SJCRH30 (cell line): ENCODE results near the gene MRPL34. TPM values are rescaled to one million over a fixed set of nuclear protein-coding genes. Genes with fewer than 3 reads are reported as not detected.
A peak's percentile ranks its signal among the peaks of the same experiment; 100 is the strongest.
"Not testable (repeated sequence)": the region's sequence is repeated elsewhere in the genome, so short reads cannot be mapped to it uniquely, and the experiment has no call there.

Experiments
- DNase-seq, 2 experiments: peaks; one replicate each; pipeline ENCODE4 v3.0.0-alpha.2; 2015 to 2020
- H3K27ac ChIP-seq: fragments of 250-450 bp; sonication (Bioruptor Pico); 2 replicates; pipeline ENCODE4 v1.5.1; 2020; ENCODE audit warnings: mild to moderate bottlenecking, moderate library complexity
- H3K27me3 ChIP-seq: fragments of 250-450 bp; sonication (Bioruptor Pico); 2 replicates; pipeline ENCODE4 v1.5.1; 2020; ENCODE audit warnings: mild to moderate bottlenecking, moderate library complexity
- H3K36me3 ChIP-seq: fragments of 250-450 bp; sonication (Bioruptor Pico); 2 replicates; pipeline ENCODE4 v1.5.1; 2020; ENCODE audit warnings: mild to moderate bottlenecking, moderate library complexity
- H3K4me1 ChIP-seq: fragments of 250-450 bp; sonication (Bioruptor Pico); 2 replicates; pipeline ENCODE4 v1.5.1; 2020; ENCODE audit warnings: mild to moderate bottlenecking, moderate library complexity
- H3K4me3 ChIP-seq: fragments of 250-450 bp; sonication (Bioruptor Pico); 2 replicates; pipeline ENCODE4 v1.5.1; 2020; ENCODE audit warnings: mild to moderate bottlenecking, moderate library complexity
- H3K9me3 ChIP-seq: fragments of 250-450 bp; sonication (Bioruptor Pico); replicated peaks from 2 replicates; pipeline ENCODE4 v1.5.1; 2020; ENCODE audit warnings: mild to moderate bottlenecking, moderate library complexity
- total RNA-seq: library from RNA; depleted of rRNA; stranded (reverse); fragments of >200 nt; shearing (Covaris generic); gene quantifications from 2 replicates; pipeline ENCODE4 v1.2.3, GENCODE V29; 2014; rRNA removed

The MRPL34 gene
- 68.5 and 69.0 TPM in 2 replicates for total RNA-seq

- Histone ChIP-seq H3K9me3 (no peaks in the 10 kb centered on the region), H3K4me1 (peaks cover 15% of the 10 kb centered on the region; the same call in 1 of the 2 replicates), H3K27me3 (no peaks in the 10 kb centered on the region), H3K36me3 (no peaks in the 10 kb centered on the region), H3K4me3 (peak within 1 kb of the TSS; percentile 76), H3K27ac (peak within 1 kb of the TSS; percentile 64)
- peak; percentile 100 for DNase-seq
Observed at GRCh38 chr19:17305517-17306284, at the start of gene MRPL34. TSS of gene MRPL34 (plus strand) at chr19:17305872. CDS start at chr19:17305893, 21 bp downstream.

GRCh38 chr19:17256130-17256529 lies 49.5 kb upstream of the MRPL34 start:
- no peaks in the 10 kb centered on the region for H3K36me3 ChIP-seq
- H3K4me3 ChIP-seq = no peak overlapping the region
- H3K27me3 ChIP-seq = peaks cover 9% of the 10 kb centered on the region; the same call in 1 of the 2 replicates
- H3K27ac ChIP-seq = no peak overlapping the region
- no peak for DNase-seq
- peaks cover 16% of the 10 kb centered on the region for H3K9me3 ChIP-seq
- H3K4me1 ChIP-seq = peaks cover 4% of the 10 kb centered on the region; the same call in 1 of the 2 replicates

DNA sequence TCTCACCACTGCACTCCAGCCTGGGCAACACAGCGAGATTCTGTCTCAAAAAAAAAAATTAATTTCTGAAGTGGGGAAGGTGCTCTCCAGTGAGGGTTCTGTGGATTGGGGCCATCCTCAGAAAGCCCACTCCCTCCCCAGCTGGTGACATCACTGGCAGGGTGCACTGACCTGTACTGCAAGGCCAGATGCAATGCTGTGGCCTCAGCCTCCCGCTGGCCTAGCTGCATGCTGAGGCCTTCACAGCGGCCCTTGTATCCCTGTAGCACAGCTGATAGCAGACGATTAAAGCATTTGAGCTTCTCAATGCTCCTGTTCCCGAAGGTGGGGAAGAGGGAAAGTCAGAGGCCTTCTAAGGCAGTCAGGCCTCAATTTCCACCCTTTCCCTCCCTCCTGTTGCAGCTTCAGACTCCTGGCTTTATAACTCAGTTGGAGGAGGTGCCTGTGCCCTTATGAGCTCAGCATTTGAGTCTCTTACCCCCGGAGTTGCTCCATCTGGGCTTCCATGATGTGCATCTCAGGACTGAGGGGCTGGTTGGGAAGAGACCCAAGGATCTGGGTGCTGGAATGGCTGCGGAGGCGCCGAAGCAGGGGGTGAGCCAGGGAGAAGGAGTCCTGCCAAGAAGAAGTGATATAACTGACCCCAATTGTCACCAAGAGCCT lies 46.4 kb upstream of the MRPL34 start:
- peaks cover 16% of the 10 kb centered on the region for H3K9me3 ChIP-seq
- no peak overlapping the region for H3K4me3 ChIP-seq
- H3K27ac ChIP-seq = no peak overlapping the region
- peaks cover 4% of the 10 kb centered on the region; the same call in 1 of the 2 replicates for H3K4me1 ChIP-seq
- no peaks in the 10 kb centered on the region for H3K36me3 ChIP-seq
- H3K27me3 ChIP-seq = peaks cover 6% of the 10 kb centered on the region; the same call in 1 of the 2 replicates
- DNase-seq = peak in 1 of 2 experiments; percentile 46

- Histone ChIP-seq H3K9me3 (peaks cover 16% of the 10 kb centered on the region), H3K36me3 (no peaks in the 10 kb centered on the region), H3K4me3 (no peak overlapping the region), H3K27ac (no peak overlapping the region), H3K4me1 (peaks cover 4% of the 10 kb centered on the region; the same call in 1 of the 2 replicates), H3K27me3 (peaks cover 6% of the 10 kb centered on the region; the same call in 1 of the 2 replicates)
- DNase-seq = no peak
Observed at GRCh38 chr19:17259934-17260333, 45.7 kb upstream of the MRPL34 start.

DNA sequence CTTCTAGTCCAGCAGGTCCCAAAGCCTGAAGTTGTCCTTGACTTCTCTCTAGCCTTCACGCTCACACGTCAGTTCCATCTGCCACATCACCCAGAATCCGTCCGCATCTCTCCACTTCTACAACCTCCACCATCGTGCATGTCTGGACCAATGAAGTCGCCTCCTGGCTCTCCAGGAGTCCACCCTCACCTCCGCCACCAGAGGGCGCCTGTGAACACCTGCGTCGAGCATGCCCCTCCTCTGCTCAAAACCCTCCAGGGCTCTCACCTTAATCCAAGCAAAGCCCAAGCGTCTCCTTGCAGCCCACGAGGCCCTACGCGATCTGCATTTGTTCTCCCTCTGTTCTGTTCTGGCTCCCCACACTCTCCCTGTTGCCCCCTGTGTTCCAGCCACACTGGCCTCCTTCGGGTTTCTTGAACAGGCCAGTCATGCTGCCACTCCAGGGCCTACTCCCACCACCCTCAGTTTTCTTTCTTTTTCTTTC lies 44.8 kb upstream of the MRPL34 start:
- Histone ChIP-seq H3K4me1 (no peaks in the 10 kb centered on the region), H3K27ac (no peak overlapping the region), H3K4me3 (no peak overlapping the region), H3K27me3 (0 out of 2 replicates have a peak, but pooled peaks cover under 1% of the 10 kb centered on the region), H3K36me3 (no peaks in the 10 kb centered on the region), H3K9me3 (peaks cover 16% of the 10 kb centered on the region)
- DNase-seq = peak; percentile 87 to 93

- H3K4me3 ChIP-seq = no peak overlapping the region
- no peak overlapping the region for H3K27ac ChIP-seq
- H3K4me1 ChIP-seq = no peaks in the 10 kb centered on the region
- no peak for DNase-seq
- no peaks in the 10 kb centered on the region for H3K27me3 ChIP-seq
- H3K9me3 ChIP-seq = peaks cover 16% of the 10 kb centered on the region
- no peaks in the 10 kb centered on the region for H3K36me3 ChIP-seq
Observed at GRCh38 chr19:17262557-17262956, 43.1 kb upstream of the MRPL34 start.

- Histone ChIP-seq H3K36me3 (no peaks in the 10 kb centered on the region), H3K4me1 (no peaks in the 10 kb centered on the region), H3K4me3 (no peak overlapping the region), H3K9me3 (peaks cover 13% of the 10 kb centered on the region), H3K27ac (no peak overlapping the region), H3K27me3 (no peaks in the 10 kb centered on the region)
- no peak for DNase-seq
Observed at GRCh38 chr19:17263712-17264640, 41.7 kb upstream of the MRPL34 start.

DNA sequence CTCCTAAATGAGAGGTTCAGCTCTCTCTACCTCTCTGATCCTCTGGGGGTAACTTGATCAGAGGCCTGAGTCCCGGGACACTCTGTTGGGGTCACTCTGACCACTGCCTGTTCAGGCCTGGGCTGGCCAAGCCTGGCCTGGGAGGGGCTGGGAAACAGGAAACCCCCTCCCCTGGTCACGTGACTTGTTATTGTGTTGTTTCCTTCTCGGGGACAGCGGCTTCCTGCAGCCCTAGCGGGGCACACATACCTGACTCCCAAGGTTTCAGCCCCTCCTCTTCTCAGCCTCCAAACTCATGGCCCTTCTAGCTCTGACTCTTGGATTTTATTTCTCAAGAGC lies 41.1 kb upstream of the MRPL34 start, which contains the start of gene USHBP1:
USHBP1 (minus strand) TSS at position 105 of the 339 bp plus-strand sequence. CDS start 446 bp downstream, outside the sequence.
- H3K4me1 ChIP-seq = no peaks in the 10 kb centered on the region
- DNase-seq = no peak
- H3K9me3 ChIP-seq = peaks cover 7% of the 10 kb centered on the region
- H3K4me3 ChIP-seq = no peak within 1 kb of the TSS
- H3K36me3 ChIP-seq = peaks cover 3% of the 10 kb centered on the region; the same call in 1 of the 2 replicates
- H3K27ac ChIP-seq = no peak within 1 kb of the TSS
- H3K27me3 ChIP-seq = no peaks in the 10 kb centered on the region

DNA sequence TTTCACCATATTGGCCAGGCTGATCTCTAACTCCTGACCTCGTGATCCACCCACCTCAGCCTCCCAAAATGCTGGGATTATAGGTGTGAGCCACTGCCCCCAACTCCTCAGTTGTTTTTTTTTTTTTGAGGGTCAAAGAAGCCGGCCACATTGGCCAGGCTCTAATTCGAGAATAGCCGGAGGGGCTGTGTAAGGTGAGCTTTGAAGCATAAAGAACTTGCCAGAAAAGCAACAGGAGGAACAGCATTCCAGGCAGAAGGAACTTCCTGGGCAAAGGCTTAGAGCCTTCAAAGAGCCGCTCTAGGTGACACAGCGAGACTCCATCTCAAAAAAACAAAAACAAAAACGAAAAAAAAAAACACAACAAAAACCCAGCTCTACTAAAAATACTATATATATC lies 39.6 kb upstream of the MRPL34 start:
- no peaks in the 10 kb centered on the region for H3K9me3 ChIP-seq
- H3K4me3 ChIP-seq = no peak overlapping the region
- no peak overlapping the region for H3K27ac ChIP-seq
- no peaks in the 10 kb centered on the region for H3K27me3 ChIP-seq
- H3K4me1 ChIP-seq = no peaks in the 10 kb centered on the region
- DNase-seq = no peak
- peaks cover 4% of the 10 kb centered on the region for H3K36me3 ChIP-seq

GRCh38 chr19:17266589-17266974 lies 39.1 kb upstream of the MRPL34 start:
- Histone ChIP-seq H3K27me3 (no peaks in the 10 kb centered on the region), H3K4me1 (no peaks in the 10 kb centered on the region), H3K36me3 (peaks cover 9% of the 10 kb centered on the region), H3K4me3 (no peak overlapping the region), H3K27ac (no peak overlapping the region), H3K9me3 (no peaks in the 10 kb centered on the region)
- no peak for DNase-seq

- Histone ChIP-seq H3K4me1 (no peaks in the 10 kb centered on the region), H3K4me3 (peak within 1 kb of the TSS; percentile 74), H3K9me3 (no peaks in the 10 kb centered on the region), H3K27me3 (no peaks in the 10 kb centered on the region), H3K27ac (peak within 1 kb of the TSS; percentile 49), H3K36me3 (peaks cover 10% of the 10 kb centered on the region)
- DNase-seq = peak; percentile 99 to 100
Observed at GRCh38 chr19:17266975-17267788, 38.5 kb upstream of the MRPL34 start, which contains the start of gene BABAM1. TSS of gene BABAM1 (plus strand) at chr19:17267443. CDS start at chr19:17268807, 1,364 bp downstream.

GRCh38 chr19:17268754-17269153 lies 36.9 kb upstream of the MRPL34 start:
- Histone ChIP-seq H3K36me3 (peaks cover 15% of the 10 kb centered on the region), H3K4me3 (no peak overlapping the region), H3K9me3 (no peaks in the 10 kb centered on the region), H3K4me1 (no peaks in the 10 kb centered on the region), H3K27me3 (no peaks in the 10 kb centered on the region), H3K27ac (no peak overlapping the region; the same call in 1 of the 2 replicates)
- no peak for DNase-seq

DNA sequence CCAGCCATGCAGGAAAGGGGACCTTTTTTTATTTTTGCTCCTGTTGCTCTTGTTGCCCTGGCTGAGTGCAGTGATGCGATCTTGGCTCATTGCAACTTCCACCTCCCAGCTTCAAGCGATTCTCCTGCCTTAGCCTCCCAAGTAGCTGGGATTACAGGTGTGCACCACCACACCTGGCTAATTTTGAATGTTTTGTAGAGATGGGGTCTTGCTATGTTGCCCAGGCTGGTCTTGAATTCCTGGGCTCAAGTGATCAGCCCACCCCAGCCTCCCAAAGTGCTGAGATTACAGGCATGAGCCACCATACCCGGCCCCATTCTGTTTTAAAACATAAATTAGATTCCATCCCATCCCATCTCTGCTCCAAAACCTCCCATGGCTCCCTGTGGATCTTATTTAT lies 30.8 kb upstream of the MRPL34 start:
- peaks cover 50% of the 10 kb centered on the region for H3K36me3 ChIP-seq
- H3K4me1 ChIP-seq, H3K4me3 ChIP-seq, DNase-seq, H3K27me3 ChIP-seq, H3K9me3 ChIP-seq, H3K27ac ChIP-seq: not testable (repeated sequence)
